GM19468 (cell line): Measurements from ENCODE around the gene GAL.
"Not testable (repeated sequence)": the region's sequence is repeated elsewhere in the genome, so short reads cannot be mapped to it uniquely, and the experiment has no call there.

Experiments used
- ATAC-seq: cut with Tn5 transposase; IDR thresholded peaks from one replicate; pipeline ENCODE4 v1.9.1; 2021; ENCODE audit warnings: mild to moderate bottlenecking, moderate library complexity, moderate number of reproducible peaks; ENCODE audit not compliant: unreplicated experiment; ENCODE audit errors: extremely low read depth

Gene GAL, protein sequence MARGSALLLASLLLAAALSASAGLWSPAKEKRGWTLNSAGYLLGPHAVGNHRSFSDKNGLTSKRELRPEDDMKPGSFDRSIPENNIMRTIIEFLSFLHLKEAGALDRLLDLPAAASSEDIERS

GRCh38 chr11:68684385-68685356 lies at the start of gene GAL:
Gene GAL (plus strand): TSS chr11:68684544. CDS start chr11:68684924, 380 bp downstream.
- no peak for ATAC-seq

GRCh38 chr11:68634606-68635005 lies 49.7 kb upstream of the GAL start:
- not testable (repeated sequence) for ATAC-seq

GRCh38 chr11:68635172-68635571 lies 49.2 kb upstream of the GAL start:
- ATAC-seq, result not testable (repeated sequence)

GRCh38 chr11:68635883-68636282 lies 48.5 kb upstream of the GAL start:
- not testable (repeated sequence) for ATAC-seq

DNA sequence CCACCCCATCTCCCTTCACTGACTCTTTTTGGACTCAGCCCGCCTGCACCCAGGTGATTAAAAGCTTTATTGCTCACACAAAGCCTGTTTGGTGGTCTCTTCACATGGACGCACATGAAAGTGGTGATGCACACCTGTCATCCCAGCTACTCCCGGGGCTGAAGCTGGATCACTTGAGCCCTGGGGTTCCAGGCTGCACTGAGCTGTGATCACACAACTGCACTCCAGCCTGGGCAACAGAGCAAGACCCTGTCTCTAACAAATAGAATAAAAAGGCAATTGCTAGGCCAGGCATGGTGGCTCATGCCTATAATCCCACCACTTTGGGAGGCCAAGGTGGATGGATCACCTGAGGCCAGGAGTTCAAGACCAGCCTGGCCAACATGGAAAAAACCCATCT lies 45.0 kb upstream of the GAL start:
- not testable (repeated sequence) for ATAC-seq

DNA sequence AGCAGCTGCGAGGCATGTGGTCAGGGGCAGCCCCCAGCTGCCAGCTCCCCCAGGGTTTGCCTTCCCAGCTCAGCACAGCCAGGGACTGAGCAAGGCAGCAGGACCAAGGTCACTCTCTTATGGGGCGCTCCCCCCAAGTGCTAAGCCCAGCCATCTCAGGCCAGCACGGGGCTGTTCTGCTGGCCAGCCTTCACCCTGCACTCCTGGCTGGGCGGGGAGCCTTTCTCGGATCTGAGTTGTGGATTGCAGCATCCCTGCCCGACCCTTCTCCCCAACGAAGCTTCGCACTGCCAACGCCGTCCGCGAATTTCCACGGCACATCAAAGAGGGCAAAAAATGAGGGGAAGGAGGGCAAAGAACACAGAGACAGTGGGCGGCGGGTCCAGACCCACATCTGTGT lies 42.5 kb upstream of the GAL start:
- no peak for ATAC-seq

DNA sequence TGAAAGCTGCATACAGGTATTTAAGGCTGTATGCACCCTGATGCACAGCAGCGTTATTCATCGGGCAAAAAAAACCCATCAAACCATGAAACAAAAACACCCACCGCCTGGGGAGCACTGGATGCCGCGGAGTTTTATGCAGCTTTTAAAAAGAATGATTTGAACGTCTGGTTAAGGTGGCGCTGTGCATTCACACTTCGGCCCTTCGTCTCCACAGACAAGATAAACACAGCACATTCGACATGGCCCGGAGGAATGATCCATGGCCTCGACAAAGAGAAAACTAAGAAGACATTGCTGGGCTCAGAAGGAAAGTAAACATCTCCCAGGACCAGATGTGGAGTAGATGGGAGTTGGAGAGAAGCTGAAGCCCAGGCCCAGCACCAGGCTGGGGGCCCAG lies 40.8 kb upstream of the GAL start:
- ATAC-seq, result no peak

- ATAC-seq, result no peak
Measured at GRCh38 chr11:68646832-68647231, 37.5 kb upstream of the GAL start.

DNA sequence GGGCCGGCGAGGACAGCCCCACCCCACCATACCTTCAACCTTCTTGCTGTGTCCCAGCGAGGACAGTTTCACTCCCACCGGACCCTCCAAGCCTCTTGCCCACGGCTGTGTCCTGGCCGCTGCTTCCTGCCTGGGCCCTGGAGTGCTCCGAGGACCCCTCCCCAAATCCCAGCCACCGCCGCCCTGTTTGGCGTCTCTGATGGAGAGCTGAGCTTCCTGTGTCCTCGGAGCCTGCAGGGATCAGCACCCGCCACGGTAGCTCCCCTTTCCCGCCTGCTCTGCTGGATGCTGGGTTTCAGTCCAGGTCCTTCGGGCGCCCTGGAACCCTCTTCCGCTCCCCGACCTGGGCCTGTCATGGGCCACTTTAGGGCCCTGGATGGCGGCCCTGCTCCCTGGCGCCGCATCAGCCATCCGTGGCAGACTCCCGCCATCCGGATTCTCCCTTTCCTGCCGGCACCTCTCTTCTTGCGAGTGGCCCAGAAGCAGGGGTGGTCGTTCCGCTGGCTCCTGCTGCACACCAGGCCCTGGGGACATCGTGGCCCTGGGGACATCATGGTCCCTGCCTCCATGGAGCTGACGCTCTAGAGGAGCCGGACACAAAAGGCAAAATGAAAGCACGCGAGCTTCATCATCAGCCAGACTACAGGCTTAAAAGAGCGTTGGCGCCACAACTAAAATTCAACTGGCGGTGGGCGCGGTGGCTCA lies 34.3 kb upstream of the GAL start:
- ATAC-seq, result no peak

DNA sequence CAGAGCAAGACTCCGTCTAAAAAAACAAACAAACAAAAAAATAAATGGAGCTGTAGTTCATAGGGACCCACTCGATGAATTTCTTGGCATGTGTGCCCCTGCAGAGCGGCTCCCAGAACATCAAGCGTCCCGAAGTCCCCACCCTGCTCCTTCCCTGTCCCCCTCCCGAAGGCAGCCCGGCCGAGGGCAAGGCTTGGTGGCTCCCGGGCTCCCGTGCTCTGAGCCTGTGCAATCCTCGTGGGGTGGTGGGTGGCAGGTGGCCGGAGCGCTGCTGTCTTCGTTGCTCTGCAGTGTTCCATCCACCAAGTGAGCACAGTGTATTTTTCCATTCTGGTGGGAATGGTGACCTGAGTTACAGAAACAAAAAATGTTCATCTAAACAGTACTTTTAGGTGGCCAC lies 33.5 kb upstream of the GAL start:
- no peak for ATAC-seq

DNA sequence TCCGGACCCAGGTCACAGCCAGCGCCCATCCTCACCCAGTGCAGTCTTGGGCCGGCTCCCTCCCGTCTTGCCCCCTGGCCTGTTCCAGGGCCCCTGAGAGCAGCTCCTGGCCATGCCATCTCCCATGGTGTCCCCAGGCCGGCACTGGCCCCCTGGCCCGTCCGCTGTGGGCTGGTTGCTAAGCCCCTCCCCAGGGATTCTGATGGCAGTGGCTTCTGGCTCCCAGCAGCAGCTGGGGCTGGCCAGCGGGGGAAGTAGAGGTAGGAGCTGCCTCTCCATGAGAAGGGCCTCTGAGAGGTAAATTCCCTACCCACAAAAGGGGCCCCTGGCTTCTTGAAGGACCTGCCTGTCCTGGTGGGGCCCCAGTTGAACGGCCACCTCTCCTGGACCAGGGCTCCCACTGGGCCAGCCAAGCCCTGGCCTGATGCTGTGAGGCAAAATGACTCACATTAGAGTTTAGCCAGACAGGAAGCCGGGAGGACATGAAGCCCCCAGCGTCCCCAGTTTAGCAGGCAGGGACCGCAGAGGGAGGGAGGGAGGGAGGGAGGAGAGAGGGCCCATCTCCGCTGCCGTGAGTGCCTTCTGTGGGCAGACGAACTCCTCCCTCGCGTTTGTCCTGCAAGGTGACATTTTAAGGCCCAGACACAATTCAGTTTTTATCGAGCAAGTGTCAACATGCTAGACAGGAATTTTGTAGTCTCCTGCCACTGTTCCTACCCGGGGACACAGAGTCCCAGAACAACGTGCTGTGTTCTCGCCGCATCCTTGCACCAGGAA lies 32.9 kb upstream of the GAL start:
- no peak for ATAC-seq

- no peak for ATAC-seq
Measured at GRCh38 chr11:68651985-68652682, 32.2 kb upstream of the GAL start.

- ATAC-seq, result no peak
Measured at GRCh38 chr11:68652683-68653156, 31.6 kb upstream of the GAL start.

DNA sequence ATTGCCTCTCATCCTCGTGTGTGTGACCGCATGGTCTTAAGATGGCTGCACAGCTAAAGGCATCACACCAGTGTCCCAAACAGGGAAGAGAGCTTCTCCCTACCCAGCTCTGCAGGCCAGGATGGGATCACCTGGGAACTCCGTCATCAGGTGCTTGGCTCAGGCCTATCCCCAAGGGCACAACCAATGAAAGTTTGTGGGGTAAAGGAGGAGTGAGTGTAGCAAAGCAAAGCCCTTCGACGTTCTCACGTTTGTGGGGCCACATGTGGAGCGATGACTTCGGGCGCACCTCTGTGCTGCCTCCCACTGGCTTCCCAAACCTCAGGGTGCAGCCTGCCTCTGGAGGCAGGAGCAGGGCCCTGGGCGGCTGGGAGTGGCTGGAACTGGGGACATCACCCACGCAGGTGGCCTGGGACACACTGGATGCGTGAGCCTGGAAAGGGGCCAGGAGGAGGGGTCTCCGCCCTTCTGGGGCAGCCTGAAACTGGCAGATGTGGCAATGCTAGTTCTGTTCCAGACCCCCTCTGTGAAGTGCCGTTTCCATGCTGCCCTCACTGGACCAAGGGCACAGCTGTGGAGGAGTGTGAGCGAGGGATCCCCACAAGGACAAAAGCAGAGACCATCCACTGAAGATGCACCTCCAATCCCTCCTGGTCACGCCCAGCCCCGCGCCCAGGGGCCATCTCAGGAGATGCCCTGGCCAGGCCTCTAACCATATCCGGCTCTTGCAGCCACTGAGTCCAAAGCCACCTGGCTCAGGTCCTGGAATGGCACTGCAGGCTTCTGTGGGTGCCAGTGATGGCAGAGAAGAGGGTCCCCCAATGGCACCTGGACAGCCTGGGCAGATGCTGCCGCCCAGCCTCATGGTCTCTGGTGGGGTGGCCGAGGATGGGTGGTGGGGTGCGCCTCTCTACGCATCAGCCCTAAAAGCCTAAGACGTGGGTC lies 30.6 kb upstream of the GAL start:
- no peak for ATAC-seq

- no peak for ATAC-seq
Measured at GRCh38 chr11:68654978-68655377, 29.4 kb upstream of the GAL start.

DNA sequence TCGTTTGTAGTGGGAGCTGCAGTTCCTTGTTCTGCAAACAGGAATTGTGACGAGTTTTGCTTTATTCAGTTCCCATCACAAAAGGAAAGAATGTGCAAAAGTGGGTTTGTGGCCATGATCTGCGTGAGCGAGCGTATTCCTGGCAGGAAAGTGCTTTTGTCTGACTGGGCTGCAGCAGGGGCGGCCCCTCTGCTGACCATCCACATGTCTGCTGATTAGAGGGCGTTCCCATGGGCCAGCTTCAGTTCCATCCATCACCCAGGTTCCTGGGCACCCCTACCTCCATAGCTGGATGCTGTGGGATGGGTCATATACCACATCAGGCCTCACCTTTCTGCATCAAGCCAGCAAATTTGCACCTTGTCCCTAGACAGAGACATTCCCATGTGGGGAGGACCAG lies 28.9 kb upstream of the GAL start:
- no peak for ATAC-seq

DNA sequence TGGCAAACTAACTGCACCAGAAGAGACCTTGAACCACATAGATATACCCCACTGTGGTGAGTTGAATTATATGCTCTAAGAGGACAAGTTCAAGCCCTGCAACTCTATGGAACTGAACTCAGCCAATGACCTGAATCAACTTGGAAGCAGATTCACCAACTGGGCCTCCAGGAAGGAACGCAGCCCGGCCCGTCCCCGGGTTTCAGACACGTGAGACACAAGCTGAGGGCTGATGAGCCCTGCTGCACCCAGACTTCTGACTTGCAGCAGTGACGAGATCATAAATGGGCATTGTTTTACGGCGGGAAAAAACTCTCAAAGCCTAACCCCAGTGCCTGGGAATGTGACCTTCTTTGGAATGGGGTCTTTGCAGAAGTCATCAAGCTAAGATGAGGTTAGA lies 28.5 kb upstream of the GAL start:
- ATAC-seq, result no peak

- no peak for ATAC-seq
Measured at GRCh38 chr11:68657021-68657780, 27.1 kb upstream of the GAL start.
